GM21619 (cell line): ENCODE data around the gene TANC1.

Source experiments
- ATAC-seq: cut with Tn5 transposase; IDR thresholded peaks from one replicate; pipeline ENCODE4 v1.9.1; 2021; ENCODE audit not compliant: unreplicated experiment

The TANC1 gene

DNA sequence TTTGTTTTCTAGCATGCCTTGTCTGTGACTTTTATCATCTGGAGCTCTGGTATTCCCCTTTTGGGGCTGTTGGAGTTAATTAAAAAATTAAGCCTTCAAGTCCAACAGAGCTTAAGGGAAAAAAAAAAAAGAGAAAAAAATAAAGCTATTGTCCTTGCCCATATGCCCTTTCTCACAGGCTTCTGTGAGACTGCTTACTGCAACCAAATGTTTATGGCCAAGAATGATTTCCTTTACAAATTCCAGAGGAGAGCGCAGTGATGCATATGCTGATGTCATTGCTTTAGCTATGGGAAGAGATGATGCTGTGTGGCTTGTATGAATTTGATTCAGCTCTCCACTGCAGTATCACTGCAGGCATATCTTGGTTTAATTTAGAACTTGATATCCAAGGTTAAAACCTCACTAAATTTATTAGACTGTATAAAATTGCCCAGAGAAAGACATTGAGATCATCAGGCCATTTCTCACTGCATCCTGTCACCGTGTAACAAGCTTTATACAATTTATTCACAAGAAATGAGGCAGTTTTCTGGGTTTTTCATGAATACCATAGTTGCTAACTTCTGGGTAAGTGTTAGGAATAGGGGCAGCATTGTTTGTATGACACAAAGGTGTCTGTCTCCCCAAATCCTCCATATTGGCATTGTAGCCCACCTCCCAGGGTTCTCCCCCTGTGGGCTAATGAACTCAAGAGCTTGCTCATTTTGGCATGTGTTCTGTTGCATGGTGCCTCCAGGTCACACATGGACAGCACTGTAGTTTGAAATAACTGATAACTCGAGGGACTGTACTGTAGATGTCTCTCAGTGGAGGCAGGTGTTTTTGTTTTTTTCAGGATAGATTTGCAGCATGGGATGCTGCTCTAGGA, 85.0 kb downstream of the TANC1 start:
- no peak for ATAC-seq

DNA sequence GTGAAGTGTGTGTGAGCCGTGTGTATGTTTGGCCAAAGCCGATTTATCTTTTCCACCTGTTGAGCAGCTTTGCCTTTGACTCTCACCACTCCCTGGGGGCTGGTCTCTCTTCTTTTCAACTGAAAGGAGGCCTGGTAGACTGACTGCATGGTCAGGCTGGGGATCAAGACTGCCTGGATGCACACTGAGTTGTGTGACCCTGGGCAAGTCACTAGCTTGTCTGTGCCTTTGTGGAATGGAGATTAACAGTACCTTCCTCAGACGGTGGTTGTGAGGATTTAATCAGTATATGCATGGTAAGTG, 85.5 kb downstream of the TANC1 start:
- ATAC-seq: no peak

DNA sequence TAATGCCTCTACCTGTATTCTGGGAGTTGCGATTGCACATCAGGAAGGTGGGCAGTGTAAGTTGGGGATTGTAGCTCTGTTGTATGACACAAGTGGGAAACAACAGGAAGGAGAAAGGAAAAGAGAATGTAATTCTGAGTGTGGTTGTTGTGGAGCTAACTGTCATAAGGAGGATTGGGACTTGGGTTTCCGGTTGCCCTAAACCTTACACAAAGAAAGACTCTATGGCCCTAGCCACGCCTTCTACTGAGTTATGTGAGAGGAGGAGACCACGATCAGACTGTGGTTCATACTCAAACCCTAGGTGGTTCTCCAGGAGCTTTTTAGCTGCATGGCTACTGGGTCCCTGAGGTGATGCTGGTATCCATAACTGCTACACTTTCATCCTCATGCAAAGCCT, 86.5 kb downstream of the TANC1 start:
- ATAC-seq: no peak

DNA sequence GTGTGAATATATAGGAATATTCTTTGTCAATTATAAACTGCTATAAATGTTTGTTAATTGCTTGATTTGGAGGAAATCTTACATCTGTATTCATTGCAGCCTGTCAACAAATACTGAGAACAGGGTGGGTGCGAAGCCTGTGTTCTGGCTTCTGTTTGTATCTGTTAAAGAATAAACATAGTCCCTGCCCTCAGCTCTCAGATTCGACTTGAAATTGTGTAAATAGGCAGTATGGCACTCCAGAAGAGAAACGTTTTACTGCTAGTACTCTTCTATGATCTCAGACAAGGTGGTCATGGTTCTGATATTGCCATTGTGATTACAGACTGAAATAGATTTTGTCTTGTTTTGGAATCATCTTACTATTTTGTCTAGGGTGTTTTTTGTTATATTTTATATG, 92.1 kb downstream of the TANC1 start:
- no peak for ATAC-seq

DNA sequence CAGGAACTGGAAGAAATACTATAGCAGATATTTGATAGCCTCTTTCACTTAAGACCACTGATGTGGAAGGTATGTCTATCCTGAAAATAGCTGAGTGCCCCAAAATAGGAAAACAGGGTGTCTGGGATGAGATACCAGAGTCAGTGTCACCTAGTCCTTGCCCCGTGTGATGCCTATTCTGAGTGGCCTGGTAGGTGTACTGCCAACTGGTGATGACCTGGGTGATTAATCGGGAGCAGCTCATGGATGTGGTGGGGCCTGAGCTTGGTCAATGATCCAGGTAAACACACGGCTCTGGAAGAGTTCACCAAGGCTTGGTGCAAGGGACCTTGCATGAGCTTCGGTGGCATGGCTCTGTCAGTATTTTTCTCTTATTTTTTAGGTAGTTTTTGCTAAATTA, 95.2 kb downstream of the TANC1 start:
- no peak for ATAC-seq

DNA sequence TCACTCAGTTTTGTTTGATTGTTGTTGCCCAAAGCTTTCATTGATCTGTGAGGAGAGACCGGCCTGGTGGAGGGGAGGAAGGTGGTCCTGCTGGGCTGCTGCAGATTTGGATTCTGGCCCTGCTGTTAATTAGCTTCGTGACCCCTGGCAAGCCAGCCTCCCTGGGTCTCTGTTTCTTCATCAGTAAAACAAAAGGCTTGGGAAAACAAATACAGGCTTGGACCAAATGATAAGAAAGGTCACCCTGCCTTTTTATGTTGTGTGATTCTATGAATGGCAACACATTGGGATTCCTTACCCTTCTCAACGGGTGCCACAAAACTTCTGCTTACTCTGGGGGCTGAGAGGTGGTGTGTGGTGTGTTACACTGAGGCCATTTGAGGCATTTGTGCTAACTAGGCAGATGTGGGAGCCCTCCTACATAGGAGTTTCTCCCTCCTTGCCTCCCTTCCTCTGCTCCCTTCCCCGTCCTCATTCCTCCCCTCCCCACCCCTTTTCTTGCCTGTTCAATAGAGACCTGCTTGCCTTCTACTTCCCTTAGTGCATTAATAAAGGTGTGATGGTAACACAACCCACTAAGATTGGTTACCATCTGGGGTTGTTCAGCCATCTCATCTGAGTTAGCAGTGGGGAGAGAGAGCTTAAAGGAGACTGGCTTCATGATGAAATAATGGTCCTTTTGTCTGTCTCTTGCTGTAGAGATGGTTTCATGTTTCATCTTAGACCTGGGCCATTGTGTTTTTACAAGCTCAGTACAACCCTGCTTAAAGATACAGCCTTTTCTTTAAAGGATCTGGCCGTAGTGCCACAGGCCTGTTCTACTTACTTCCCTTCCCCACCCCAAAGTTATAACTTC, 96.2 kb downstream of the TANC1 start:
- no peak for ATAC-seq

DNA sequence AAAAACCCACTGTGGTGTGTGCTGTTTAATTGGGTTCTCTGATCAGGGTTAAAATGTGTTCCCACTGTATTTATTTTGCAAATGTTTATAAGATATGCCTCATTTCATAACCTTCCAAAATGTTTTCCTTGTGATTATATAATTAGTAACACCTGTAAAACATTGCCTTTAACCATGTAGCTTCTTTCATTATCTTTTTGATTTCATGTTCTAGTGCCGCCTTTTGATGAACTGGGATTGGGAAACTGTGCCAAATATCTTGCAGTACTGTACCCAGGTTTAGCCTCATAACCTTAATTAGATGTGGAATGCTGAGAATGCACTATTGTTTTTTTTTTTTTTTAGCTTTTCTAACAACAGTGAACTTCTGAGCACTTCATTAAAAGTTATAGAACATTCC, 96.9 kb downstream of the TANC1 start:
- ATAC-seq: no peak

DNA sequence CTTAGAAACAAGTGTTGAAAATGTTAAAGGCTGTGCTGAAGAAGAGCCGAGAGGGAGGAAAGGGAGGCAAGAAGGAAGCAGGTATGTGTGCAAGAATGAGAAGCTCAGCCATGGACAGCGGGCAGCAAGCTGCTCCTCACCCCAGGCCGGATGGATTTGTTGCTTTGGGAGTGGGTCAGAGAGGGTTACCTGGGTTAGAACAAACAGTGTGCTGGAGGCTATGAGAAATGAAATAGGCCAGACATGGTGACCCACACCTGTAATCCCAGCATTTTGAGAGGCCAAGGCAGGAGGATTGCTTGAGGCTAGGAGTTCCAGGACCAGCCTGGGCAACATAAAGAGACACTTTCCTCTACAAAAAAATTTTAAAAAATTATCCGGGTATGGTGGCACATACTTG, 97.5 kb downstream of the TANC1 start:
- no peak for ATAC-seq

DNA sequence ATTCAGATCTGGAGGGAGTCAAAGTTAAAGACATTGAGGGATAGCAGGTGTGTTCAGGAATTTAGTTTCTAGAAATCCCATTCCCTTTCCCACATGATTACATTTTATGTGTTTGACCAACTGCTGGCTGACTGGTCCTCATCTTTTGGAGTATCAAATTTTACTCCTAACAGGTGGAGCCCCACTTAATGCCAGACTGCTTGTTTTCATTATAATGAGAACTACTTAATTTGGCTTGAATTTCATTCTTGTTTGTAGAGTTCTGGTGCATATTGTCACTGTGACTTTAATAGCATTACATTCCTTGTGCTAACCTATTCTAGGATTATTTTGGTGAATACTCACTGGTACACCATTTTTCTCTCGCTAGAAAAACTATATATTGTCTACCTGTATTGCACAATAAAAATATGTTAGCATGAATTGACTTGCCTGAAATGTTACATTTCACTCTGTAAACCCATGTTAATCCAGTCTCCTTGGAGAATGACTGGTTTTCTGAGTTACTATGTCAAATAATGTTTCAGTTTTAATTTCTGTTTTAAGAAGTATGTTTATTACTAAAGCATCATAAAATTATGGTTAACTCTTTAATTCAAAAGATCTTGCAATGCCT, 98.2 kb downstream of the TANC1 start:
- ATAC-seq: no peak

DNA sequence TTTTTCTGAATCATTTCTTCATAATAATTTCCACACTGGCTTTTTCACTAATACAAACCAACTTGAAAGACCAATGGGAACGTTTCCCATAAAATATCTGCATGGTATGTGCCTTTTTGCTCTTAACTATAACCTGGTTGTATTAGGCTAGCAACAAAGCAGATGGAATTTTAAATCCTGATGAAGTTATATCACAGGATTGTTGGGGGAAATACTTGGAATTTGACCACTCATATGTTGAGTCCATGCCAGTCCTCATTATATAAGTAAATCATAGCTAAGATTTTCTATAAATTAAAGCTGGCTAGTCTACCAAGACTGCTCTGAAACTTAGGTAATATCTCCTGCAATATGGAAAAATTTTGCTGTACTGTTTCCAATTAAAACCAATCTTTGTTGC, 99.5 kb downstream of the TANC1 start:
- ATAC-seq: no peak

DNA sequence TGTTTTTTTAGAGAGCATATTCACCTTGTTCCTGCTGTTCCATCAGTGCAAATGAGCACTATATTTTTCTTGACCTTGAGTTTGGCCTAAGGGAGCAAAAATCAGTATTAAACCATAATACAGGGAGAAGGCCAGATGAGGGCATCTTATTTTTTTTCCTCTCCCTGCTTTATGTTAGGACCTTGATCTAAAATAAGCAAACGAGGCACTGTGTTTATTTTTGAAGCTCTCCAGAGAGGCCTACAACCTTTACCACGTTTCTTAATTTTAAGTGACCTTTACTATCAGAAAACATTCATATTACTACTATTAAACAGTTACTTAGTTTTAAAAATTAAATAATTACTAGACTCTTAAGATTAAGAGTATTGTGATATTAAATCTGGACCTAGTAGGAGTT, 100.8 kb downstream of the TANC1 start:
- no peak for ATAC-seq

DNA sequence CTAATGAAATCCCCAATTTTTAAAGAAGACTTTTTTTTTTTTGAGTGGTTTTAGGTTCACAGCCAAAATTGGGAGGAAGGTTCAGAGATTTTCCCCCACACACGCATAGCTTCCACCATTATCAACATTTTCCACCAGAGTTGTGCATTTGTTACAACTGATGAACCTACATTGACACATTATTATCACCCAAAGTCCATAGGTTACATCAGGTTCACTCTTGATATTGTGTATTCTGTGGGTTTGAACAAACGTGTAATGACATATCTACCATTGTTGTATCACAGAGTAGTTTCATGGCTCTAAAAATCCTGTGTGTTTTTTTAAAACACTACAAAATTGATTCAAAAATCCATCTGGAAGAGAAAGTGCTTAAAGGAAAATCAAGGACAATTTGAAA, 101.8 kb downstream of the TANC1 start:
- ATAC-seq: no peak

DNA sequence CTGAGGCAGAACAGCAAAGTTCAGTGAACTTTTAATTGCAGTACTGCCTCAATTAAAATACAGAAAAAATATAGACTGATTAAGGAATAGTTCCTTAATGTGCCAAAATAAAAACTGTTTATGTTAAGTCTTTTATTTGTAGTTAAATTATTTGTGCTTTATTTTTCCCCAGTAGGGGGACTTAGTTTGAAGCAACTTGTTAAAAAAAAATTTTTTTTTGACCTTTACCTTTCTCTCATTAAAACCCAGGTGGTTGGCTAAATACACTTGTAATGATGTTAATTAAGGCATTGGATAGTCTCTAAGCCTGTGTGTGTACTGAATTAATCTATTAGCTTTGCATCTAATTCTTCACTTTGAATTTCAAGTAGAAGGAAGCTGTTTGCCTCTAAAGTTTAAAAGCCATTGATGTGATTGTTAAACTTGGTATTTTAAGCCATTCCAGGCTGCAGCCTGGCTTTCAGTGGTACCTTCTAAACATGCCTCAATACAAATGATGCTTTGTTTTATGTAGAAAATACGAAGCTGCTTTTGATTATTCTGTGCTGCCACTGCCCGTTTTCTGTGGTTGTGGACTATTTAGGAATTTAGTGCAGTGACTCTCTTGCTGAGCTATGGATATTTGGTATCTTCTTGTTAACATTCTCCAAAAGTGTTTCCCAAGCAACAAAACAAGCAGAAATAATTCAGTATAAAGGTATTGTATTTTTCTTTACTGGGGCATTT, 102.9 kb downstream of the TANC1 start:
- no peak for ATAC-seq

DNA sequence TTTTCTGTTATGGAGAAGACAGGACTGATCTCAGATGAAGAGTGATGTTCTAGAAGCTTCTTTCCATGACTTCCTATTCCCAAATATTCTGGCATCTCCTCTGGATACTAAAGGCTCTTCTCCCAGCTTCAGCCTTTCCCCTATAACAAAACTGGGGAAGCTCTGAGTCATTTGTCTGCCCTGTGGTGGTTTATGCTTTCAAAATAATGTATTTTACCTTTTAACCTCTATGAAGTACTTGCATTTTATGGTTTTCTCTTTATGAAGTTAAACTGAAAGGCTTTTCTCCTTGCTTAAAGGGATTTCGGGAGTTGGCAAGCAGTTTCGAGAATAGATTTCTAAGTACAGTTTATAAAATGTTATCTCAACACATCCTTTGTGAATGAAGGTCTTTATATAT, 104.4 kb downstream of the TANC1 start:
- no peak for ATAC-seq

DNA sequence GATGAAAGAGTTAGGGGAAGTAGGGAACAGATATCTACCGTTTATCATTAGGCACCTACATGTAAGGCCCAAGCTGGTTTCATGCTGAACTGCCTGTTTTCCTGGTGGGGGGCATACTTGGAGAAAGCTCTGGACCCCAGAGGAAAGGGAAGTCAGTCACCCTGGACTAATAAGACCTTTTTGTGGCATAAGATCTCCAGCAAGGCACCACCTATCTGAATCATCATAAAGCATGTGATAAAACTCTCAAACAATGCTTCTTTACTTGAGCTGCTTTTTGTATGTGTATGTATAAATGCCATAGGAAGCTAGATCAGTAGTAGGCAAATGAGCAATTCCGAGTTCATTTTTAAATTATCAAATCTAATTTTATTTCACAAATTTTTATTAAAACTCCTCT, 104.8 kb downstream of the TANC1 start:
- ATAC-seq: no peak

DNA sequence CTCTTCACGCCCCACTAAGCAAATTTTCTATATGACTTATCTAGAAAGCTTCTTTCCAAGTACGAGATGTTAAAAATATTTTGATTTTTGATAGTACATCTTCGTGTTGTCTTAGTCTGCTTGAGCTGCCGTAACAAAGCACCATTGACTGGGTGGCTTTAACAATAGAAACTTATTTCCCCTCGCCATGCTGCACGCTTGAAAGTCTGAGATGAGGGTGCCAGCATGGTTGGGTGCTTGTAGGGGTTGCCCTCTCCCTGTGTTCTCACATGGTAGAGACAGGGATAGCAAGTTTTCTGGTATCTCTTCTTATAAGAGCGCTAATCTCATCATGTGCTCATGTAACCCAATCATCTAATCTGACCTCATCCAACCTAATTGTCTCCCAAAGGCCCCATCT, 106.2 kb downstream of the TANC1 start:
- ATAC-seq: no peak

DNA sequence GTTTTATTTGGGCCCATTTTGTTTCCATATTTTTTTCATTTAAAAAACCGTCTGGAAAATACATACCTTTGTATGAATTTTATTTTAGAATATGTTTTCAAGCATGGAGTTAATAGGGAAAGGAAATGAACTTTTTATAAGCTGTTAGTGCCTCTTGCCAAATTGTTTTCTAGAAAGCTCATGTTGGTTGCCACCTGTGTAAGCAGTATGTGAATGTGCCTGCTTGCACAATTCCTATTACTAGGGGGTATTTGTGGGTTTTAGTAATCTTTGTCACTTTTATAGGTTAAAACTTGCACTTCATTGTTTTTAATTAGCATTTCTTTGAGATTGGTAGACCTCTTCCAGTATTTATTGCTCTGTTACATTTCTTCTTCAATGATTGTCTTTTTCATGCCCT, 107.3 kb downstream of the TANC1 start:
- ATAC-seq: no peak

DNA sequence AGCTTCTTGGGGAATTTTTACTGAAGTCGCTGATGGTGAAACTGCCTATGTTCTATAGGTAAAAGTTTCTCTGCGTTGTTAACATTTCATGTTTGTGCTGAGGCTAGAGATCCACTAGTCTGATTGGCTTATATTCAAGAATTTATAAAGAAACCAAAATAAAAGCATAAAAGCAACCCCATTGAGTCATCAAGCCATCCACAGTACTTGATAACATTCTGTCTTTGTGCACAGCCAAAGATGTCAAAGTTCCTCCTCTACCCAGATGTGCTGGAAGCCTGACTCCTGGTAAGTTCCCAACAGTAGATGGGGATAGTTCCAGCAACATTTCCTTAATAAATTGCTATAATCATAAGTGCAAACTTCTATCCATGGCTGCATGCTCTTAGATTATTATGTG, 107.8 kb downstream of the TANC1 start:
- ATAC-seq: no peak

DNA sequence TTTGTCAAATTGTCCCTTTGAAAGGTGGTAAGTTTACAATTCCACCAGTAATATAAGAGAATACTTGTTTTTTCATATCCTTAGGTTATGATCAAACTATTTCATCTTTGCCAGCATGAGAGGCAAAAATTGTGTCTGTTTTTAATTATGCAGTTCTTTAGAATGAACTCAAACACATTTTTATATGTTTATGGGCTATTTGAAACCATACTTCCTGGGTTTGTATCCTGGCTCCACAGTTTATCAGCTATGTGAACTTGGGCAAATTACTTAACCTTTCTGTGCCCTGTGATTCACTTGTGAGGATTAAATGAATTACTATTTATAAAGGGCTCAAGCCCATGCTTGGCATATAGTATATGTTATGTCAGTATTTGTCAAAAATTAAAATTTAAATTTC, 109.4 kb downstream of the TANC1 start:
- no peak for ATAC-seq

DNA sequence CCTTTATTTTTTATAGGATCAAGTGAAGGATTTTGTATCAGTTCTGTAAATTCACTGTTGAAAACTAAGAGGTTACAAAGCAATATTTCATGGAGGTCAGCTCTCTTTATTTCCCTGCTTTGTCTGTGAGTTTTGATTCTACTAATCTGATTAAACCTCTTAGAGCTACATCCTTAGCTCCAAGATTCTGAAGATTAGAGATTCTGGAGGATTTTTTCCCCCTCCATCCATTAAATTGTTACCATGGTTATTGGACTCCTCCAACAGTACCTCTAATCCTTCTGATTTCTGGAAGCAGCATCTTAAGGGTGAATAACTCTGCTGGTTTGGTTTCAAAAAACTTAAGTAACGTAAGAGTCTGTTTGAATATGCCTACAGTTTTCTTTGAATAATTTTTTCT, 110.0 kb downstream of the TANC1 start:
- ATAC-seq: no peak

DNA sequence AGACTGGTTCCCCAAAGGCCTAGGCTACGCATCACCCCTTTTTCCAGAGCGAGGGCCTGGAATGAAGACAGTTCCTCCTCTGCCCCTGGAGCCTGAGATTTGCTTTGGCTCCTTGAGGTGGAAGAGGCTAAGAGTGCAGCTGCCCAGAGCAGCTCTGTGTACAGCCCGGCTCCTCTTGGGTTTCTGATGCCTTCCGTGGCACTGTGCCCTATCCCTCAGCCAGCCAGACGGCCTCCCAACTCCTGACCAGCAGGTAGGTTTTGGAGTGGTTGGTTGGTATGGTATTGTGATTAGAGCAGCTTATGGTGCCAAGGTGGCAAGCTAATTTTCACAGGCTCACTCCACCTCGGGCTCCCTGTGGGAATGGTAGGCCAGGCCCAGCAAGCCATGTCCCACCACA, 112.2 kb downstream of the TANC1 start:
- no peak for ATAC-seq
